AG09319 (cell line): ENCODE data around the gene EIF4EBP2.

Source experiments
- DNase-seq: peaks from one replicate; pipeline ENCODE4 v3.0.0-alpha.2; 2010; ENCODE audit warnings: low read depth; ENCODE audit errors: extremely low read depth
- CTCF ChIP-seq: IDR thresholded peaks from 2 replicates; pipeline ENCODE4 v1.5.1; 2011; ENCODE audit warnings: low read depth, mild to moderate bottlenecking, inconsistent platforms, low read length, moderate library complexity

Gene EIF4EBP2

GRCh38 chr10:70458329-70459060 lies 54.5 kb downstream of the EIF4EBP2 start:
- no peak for TF ChIP-seq CTCF
- peak; percentile 14 for DNase-seq

- TF ChIP-seq CTCF: no peak
- no peak for DNase-seq
Measured at GRCh38 chr10:70459061-70459773, 55.3 kb downstream of the EIF4EBP2 start.

- no peak for DNase-seq
- no peak for TF ChIP-seq CTCF
Measured at GRCh38 chr10:70459774-70460490, 56.0 kb downstream of the EIF4EBP2 start.

GRCh38 chr10:70461397-70462348 lies 57.7 kb downstream of the EIF4EBP2 start:
- peak; percentile 5 for DNase-seq
- TF ChIP-seq CTCF: peak; percentile 89

- TF ChIP-seq CTCF: no peak
- DNase-seq: no peak
Measured at GRCh38 chr10:70462349-70462984, 58.5 kb downstream of the EIF4EBP2 start.

GRCh38 chr10:70465278-70465677 lies 61.3 kb downstream of the EIF4EBP2 start:
- no peak for TF ChIP-seq CTCF
- no peak for DNase-seq
